HUES64 (cell line): ENCODE measurements around the gene NAA80.

Experiments used
- H3K27ac ChIP-seq: 2 replicates; pipeline ENCODE4 v1.7.0; 2013; ENCODE audit warnings: low read depth, low read length, inconsistent platforms
- H3K27me3 ChIP-seq: 2 replicates; pipeline ENCODE4 v1.6.1; 2013; ENCODE audit warnings: mild to moderate bottlenecking, low read length; ENCODE audit not compliant: insufficient read depth
- H3K36me3 ChIP-seq: 2 replicates; pipeline ENCODE4 v1.6.1; 2013; ENCODE audit warnings: mild to moderate bottlenecking, low read length; ENCODE audit not compliant: insufficient read depth
- H3K4me1 ChIP-seq: 2 replicates; pipeline ENCODE4 v1.6.1; 2013; ENCODE audit warnings: mild to moderate bottlenecking, low read length, moderate library complexity; ENCODE audit not compliant: insufficient read depth
- H3K4me3 ChIP-seq: 2 replicates; pipeline ENCODE4 v1.5.1; 2013; ENCODE audit warnings: mild to moderate bottlenecking, low read length, moderate library complexity
- H3K9ac ChIP-seq: 2 replicates; pipeline ENCODE4 v1.6.1; 2013; ENCODE audit warnings: mild to moderate bottlenecking, low read depth, low read length
- H3K9me3 ChIP-seq: 2 replicates; pipeline ENCODE4 v1.6.1; 2013; ENCODE audit warnings: low read depth, low read length; ENCODE audit not compliant: insufficient read depth
- WGBS: fragments of 150-250, 120-280 bp; methylation state at CpG from one replicate; pipeline ENCODE4 v1.1.7; 2013; ENCODE audit warnings: missing lambda C conversion rate; 5-methylcytosine and 5-hydroxymethylcytosine counted together

Gene NAA80

GRCh38 chr3:50339485-50340146, 40.4 kb upstream of the NAA80 start:
- Histone ChIP-seq H3K4me1 (0 out of 2 replicates have a peak, but pooled peaks cover 12% of the 10 kb centered on the region), H3K27ac (no peak overlapping the region), H3K36me3 (no peaks in the 10 kb centered on the region), H3K4me3 (peak overlapping the region; percentile 57), H3K9me3 (no peaks in the 10 kb centered on the region), H3K27me3 (peaks cover 54% of the 10 kb centered on the region), H3K9ac (no peak overlapping the region)
- WGBS = 88% methylated on average over 14 of the region's 14 CpGs

DNA sequence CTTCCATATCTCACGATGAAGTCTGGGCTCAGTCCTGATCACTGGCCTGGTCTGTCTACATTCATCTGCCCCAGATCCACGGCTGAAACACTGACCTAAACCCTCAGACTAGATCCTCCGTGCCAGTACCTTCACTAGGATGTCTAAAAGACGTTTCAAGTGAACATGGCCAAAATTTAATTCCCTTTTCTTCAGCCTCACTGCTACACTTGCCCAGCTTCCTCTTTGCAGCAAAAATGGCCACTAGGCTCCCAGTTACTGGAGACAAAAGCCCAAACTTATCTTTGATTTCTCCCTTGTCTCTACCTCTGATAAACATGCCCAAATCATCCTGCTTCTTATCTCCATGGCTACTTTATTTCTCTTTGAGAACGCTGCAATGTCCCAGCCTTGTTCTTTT, 39.8 kb upstream of the NAA80 start:
- Histone ChIP-seq H3K9ac (no peak overlapping the region), H3K27me3 (peaks cover 52% of the 10 kb centered on the region)

DNA sequence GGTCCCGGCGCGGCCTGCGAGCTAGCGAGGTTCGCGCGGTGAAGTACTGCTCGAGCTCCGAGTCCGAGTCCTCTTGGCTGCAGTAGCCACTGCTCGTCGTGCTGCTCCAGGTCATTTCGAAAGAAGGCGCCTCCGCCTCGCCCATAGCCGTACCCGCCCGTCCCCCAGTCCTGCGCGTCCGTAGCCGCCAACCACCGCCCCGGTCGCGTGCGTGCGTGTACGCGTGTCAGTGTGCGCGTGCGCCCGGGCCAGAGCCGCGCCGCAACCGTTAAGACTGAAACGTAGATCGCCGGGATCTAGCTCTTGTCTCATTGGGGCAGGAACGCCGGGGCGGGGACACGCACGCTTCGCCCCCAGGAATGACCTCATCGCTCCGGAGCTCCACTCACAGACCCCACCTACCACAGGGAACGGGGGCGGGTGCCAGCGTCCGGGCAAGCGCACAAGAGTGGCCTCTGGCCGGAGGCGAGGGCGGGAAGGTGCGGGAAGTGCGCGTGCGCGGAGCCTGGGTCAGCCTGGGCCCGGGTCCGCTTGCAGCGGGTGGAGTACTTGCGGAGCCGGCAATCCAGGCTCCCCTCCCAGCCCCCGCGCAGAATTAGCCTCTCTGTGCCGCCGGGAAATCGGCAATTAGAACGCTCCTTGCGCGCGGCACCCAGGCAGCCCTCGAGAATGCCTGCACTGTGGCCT, 38.1 kb upstream of the NAA80 start:
- Histone ChIP-seq H3K4me1 (0 out of 2 replicates have a peak, but pooled peaks cover 12% of the 10 kb centered on the region), H3K9ac (peak overlapping the region; percentile 82)
- WGBS = under 1% methylated on average over 79 of the region's 79 CpGs

More for the DNA sequence above, 39.8 kb upstream of the NAA80 start:
- H3K4me1 ChIP-seq = 0 out of 2 replicates have a peak, but pooled peaks cover 12% of the 10 kb centered on the region
- H3K9me3 ChIP-seq = no peaks in the 10 kb centered on the region
- no peak overlapping the region for H3K4me3 ChIP-seq
- WGBS = 91% methylated on average over 5 of the region's 5 CpGs
- no peak overlapping the region for H3K27ac ChIP-seq
- 0 out of 2 replicates have a peak, but pooled peaks cover under 1% of the 10 kb centered on the region for H3K36me3 ChIP-seq

DNA sequence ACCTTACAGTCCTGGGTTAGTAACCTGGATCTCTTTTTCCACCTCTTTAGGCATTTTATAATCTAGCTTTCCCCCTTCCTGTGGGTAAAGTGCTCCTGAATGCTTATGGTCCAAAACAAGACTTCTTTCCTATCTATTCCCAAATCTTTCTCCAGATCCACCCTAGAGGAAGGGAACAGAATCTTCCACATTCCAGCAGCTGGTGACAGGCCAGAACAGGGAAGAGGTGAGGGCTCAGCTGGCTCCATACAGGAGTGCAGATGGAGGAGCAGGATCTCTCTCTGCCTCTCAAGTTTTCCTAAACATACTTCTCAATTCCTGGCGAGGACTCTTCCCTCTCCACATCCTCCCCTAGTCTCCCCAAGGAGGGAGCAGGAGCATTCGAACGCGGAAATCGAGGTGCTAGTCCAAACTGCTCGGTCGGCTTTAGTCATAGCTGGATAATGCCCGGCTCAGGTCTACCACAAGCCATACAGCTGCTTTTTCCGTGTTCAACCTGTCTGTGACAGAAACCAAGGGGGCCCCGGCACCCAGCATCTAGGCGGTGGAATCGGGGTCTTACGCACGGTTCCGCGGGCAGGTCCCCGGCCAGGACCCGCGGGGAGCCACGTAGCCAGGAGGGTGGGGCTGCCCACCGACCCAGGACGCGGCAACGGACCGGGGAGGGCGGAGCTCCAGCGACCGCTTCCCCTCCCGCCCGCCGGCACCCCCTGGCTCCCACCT, 37.4 kb upstream of the NAA80 start:
- 1% methylated on average over 31 of the region's 31 CpGs for WGBS
- Histone ChIP-seq H3K36me3 (peaks cover 14% of the 10 kb centered on the region), H3K27me3 (peaks cover 36% of the 10 kb centered on the region), H3K4me1 (0 out of 2 replicates have a peak, but pooled peaks cover 12% of the 10 kb centered on the region), H3K9me3 (no peaks in the 10 kb centered on the region), H3K4me3 (peak overlapping the region; percentile 85), H3K9ac (peak overlapping the region; percentile 82), H3K27ac (peak overlapping the region; percentile 91; the same call in 1 of the 2 replicates)

More for the DNA sequence above, 38.1 kb upstream of the NAA80 start:
- peak overlapping the region; percentile 85 for H3K4me3 ChIP-seq
- peaks cover 43% of the 10 kb centered on the region for H3K27me3 ChIP-seq
- H3K36me3 ChIP-seq = peaks cover 7% of the 10 kb centered on the region
- H3K9me3 ChIP-seq = no peaks in the 10 kb centered on the region
- H3K27ac ChIP-seq = peak overlapping the region; percentile 91; the same call in 1 of the 2 replicates

GRCh38 chr3:50334339-50335075, 35.3 kb upstream of the NAA80 start:
- WGBS = 90% methylated on average over 5 of the region's 5 CpGs
- H3K4me1 ChIP-seq = 0 out of 2 replicates have a peak, but pooled peaks cover 6% of the 10 kb centered on the region
- peaks cover 35% of the 10 kb centered on the region for H3K36me3 ChIP-seq
- H3K9me3 ChIP-seq = no peaks in the 10 kb centered on the region
- no peak overlapping the region for H3K9ac ChIP-seq
- no peak overlapping the region for H3K27ac ChIP-seq
- no peak overlapping the region for H3K4me3 ChIP-seq
- H3K27me3 ChIP-seq = peaks cover 15% of the 10 kb centered on the region

DNA sequence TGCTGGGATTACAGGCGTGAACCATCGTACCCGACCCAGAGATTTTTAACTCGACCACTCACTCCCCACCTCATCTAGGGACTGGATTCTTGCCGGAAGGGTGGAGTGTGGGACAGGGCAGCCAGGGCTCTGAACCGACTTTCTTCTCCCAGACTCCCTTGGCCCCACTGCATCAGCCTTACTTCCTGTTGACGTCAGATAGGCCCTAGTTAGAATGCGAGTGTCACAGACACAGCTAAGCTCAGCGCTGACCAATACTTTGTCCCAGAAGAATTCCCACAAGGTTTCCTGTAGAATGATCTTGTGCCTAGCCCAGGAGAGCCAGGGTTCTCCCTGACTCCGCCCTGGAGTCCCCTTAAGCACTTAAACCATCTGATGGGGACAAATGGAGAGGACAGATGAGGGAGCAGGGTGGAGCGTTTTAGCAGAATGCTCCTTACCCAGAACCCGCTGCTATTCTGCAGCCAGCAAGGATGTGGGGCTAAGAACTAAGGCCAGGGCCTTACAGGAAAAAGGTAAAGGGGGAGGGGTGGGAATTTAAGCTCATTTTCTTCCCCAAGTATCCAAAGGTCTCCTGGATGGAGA, 34.6 kb upstream of the NAA80 start:
- H3K9ac ChIP-seq = no peak overlapping the region
- no peak overlapping the region for H3K4me3 ChIP-seq
- 92% methylated on average over 12 of the region's 12 CpGs for WGBS
- H3K4me1 ChIP-seq = 0 out of 2 replicates have a peak, but pooled peaks cover 6% of the 10 kb centered on the region
- H3K9me3 ChIP-seq = no peaks in the 10 kb centered on the region
- H3K27ac ChIP-seq = no peak overlapping the region
- H3K27me3 ChIP-seq = peaks cover 8% of the 10 kb centered on the region
- peaks cover 38% of the 10 kb centered on the region for H3K36me3 ChIP-seq

DNA sequence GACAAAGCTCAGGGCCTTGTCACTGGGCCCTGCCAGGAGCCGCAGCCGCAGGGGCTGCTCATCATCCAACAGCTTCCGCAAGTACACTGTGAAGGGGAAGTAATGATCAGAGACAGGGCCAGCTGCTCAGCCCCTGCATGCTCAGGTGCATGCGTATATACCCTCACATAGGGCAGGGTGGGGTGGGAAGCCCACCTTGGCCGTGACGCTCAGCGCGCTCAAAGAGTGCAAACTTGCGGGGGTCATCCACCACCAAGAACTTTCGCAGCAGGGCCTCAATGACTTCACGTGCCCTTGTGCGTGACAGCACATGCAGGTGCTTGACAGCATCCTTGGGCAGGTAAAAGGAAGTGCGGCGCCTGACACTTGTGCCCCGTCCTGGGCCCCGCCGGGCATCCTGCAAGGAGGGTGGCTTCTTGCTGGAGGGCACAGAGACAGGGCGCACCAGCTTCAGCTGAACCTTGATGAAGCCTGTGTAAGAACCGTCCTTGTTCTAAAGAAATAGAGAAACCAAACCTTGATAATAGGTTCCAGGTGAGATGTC, 32.2 kb upstream of the NAA80 start:
- no peak overlapping the region for H3K27ac ChIP-seq
- 96% methylated on average over 19 of the region's 19 CpGs for WGBS
- no peaks in the 10 kb centered on the region for H3K27me3 ChIP-seq
- H3K4me1 ChIP-seq = 0 out of 2 replicates have a peak, but pooled peaks cover 6% of the 10 kb centered on the region
- H3K36me3 ChIP-seq = peaks cover 38% of the 10 kb centered on the region
- no peak overlapping the region for H3K4me3 ChIP-seq
- no peak overlapping the region for H3K9ac ChIP-seq
- H3K9me3 ChIP-seq = no peaks in the 10 kb centered on the region

DNA sequence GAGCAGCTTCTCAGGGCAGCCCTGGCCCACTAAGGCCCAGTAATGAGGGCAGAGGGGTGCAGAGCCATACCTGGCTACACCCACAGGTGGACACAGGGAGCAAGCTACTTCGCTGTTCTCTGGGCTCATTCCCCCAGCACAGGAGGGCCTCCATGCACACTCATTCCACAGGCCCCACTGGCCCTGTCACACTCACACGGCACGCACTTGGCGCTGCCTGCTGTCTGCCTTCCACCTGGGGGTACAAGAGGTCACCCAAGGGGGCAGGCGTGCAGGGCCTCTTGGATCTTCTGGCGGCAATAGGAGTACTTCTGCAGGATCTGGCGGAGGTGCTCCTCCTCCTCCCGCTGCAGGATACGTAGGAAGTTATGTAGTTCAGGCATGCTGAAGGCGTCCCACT, 31.1 kb upstream of the NAA80 start:
- peaks cover 49% of the 10 kb centered on the region for H3K36me3 ChIP-seq
- H3K4me1 ChIP-seq = no peaks in the 10 kb centered on the region
- no peaks in the 10 kb centered on the region for H3K27me3 ChIP-seq
- H3K9ac ChIP-seq = no peak overlapping the region
- H3K9me3 ChIP-seq = no peaks in the 10 kb centered on the region
- no peak overlapping the region for H3K4me3 ChIP-seq
- WGBS = 97% methylated on average over 10 of the region's 10 CpGs
- no peak overlapping the region for H3K27ac ChIP-seq

DNA sequence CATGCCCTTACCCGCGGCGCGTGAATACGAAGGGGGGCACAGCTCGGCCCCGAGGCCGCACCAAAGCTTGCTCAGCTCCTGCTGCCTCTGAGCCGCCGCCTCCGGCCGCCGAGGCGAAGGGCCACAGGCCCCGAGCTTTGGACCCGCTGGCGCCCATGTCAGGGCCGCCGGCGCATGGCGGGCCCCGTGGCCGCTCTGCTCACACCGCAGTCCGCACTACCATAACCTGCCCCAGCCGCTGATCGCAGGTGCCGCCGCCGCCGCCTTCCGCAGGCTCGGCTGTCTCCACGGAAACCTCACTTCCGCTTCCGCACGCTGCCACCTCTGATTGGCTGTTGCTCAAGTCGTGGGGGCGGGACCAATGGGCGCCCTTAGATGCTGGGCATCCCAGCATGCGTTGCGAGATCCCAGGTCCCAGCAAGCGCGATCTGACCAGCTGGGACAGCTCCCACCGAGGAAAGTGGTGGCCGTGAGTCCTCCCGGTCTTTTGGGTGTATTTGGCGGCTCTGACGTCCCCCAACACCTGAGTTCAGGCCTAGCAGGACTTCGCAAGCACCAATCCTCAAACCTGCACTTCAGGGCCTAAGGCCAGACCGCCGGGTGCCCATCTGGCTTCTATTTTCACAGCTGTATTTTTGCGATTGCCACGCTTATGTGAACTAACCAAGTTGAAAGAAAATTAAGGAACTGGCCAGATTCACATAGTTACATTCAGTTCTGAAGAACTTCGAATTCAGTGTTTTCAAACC, 28.9 kb upstream of the NAA80 start, which contains the start of gene TUSC2:
Gene TUSC2, minus strand, starts transcription at position 281 of the 749 bp plus-strand sequence. Its CDS starts 124 bp downstream, at position 157.
- Histone ChIP-seq H3K27me3 (no peaks in the 10 kb centered on the region), H3K9ac (peak within 1 kb of the TSS; percentile 81), H3K27ac (peak within 1 kb of the TSS; percentile 56), H3K36me3 (peaks cover 50% of the 10 kb centered on the region), H3K4me1 (peaks cover 3% of the 10 kb centered on the region; the same call in 1 of the 2 replicates), H3K9me3 (no peaks in the 10 kb centered on the region), H3K4me3 (peak within 1 kb of the TSS; percentile 88)
- WGBS = 5% methylated on average over 55 of the region's 55 CpGs
